AG09319 (cell line): ENCODE measurements around the gene ADIPOR2.

Source experiments
- DNase-seq: peaks from one replicate; pipeline ENCODE4 v3.0.0-alpha.2; 2010; ENCODE audit warnings: low read depth; ENCODE audit errors: extremely low read depth
- CTCF ChIP-seq: IDR thresholded peaks from 2 replicates; pipeline ENCODE4 v1.5.1; 2011; ENCODE audit warnings: low read depth, mild to moderate bottlenecking, inconsistent platforms, low read length, moderate library complexity

Gene ADIPOR2

GRCh38 chr12:1825382-1826102 is 134.7 kb downstream of the ADIPOR2 start:
- no peak for TF ChIP-seq CTCF
- no peak for DNase-seq

DNA sequence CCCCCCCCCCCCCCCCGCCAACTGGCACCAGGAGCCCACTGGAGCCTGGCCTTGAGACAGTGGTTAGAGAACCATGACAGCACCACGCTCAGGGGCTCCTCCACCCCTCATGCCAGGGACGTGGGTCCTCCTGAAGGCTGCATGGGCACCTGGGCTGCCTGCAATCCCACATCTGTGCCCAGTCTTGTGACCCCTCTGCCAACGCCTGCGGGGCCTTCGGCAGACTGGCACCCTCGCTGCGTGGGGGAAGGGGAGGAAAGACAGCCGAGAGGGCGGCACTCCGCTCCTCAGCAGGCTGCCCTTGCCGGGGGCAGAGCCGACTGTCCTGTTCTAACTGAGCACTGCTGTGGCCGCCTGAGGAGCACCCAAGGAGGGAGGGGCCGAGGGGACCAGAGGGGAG is 135.5 kb downstream of the ADIPOR2 start:
- no peak for TF ChIP-seq CTCF
- no peak for DNase-seq

DNA sequence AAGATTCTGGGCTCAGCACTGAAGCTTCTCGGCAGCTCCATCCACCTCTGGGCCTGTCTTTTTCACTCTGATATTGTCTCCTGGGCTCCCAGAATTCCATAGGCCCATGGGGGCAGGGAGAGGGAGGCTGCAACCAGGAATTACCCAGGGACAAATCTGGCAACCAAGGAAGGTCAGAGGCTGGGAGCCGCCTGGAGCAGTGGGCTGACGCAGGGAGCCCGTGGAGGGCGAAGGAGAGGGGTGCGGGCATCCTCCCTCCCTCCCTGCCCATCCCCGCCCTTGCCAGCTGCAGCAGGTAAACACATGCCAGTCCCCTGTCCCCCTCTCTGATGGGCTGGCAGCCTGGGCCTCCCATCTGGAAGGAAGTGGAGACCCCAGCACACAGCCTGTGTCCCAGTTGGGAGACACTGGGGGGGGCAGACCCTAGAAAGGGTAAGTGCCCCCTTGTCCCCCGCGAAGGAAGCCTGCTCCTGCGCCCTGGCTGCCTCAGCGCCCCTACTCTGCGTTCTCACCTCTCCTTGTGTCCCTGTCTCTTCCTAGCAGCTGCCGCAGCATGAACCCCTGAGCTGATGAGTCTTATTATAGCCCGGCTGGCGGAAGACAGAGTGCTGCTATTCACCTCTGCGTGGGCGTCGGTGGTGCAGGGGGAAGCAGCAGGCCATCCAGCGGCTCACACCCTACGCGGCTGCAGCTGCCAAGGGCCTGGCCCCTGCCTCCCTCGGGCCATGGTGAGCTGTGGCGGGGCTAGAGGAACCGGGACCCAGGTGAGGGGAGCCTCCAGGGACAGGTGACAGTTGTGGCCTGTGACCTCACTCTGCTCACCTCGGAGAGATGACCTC is 136.2 kb downstream of the ADIPOR2 start:
- TF ChIP-seq CTCF: no peak
- no peak for DNase-seq

DNA sequence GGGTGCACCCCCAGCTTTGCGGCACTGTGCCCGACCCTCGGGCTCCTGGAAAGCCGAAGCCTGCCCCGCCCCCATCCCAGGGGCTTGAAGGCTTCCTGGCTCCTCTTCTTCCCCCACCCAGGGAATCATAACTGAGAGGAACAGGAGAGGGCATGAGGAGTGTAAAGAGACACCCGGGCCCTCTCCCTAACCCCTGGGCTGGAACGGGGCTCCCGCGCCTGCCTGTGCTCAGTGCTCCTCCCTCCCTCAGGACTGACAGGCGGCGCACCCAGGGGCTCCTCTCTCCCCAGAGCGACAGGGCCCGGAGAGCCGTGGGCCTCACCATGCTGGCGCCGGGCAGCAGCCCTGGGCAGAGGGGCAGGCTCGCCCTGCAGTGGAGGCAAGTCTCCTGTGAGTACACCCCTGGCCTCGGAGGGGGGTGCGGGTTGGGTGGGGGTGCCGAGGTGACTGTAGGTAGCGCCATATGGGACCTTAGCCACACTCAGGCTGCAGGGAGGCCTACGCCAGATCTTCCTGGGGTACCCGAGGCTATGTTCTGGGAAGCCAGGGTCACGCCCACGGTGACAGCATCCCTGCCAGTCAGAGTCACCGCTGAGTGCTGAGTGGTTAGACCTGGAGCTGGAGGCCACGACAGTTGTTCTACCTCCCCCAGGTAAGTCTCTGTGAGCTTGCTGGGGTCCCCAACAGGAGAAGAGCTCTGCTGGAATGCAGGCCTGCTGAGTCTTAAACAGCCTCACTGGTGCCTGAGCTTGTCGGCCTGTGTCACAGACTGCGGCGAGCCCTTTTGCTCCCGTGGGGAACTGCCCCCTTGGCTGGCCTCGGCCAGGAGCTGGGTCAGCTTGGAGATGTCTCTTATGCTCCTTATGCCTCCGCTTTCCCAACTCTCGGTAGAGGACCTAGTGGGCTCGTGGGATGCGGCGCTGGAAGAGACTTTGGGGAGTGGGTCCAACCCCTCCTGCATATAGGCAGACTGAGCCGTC is 137.2 kb downstream of the ADIPOR2 start:
- DNase-seq: no peak
- no peak for TF ChIP-seq CTCF

DNA sequence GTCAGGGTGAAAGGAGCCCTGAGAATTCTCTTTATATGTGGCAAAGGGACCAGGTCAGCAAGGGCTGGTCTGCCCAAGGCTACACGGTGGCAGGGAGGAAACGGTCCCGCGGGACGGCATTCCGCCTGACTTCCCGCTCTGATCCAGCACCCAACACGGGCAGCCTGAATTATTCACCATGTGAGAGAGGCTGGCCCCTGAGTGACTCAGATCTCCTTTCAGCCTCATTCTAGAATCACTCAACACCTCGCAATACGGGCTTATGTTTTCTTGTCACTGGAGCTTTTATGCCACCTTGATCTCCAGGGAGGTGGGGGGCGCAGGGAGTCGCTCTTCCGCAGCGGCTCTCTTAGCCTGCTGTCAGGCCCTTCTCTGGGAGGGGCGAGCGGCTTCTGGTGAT is 138.0 kb downstream of the ADIPOR2 start:
- no peak for DNase-seq

GRCh38 chr12:1829306-1829900 is 138.5 kb downstream of the ADIPOR2 start:
- TF ChIP-seq CTCF: no peak

More for the DNA sequence above, 138.0 kb downstream of the ADIPOR2 start:
- no peak for TF ChIP-seq CTCF

More at GRCh38 chr12:1829306-1829900, 138.5 kb downstream of the ADIPOR2 start:
- DNase-seq: no peak
